ENCODE data around the gene STK17A.
"Not testable (repeated sequence)": the region's sequence is repeated elsewhere in the genome, so short reads cannot be mapped to it uniquely, and the experiment has no call there.

Gene STK17A

DNA sequence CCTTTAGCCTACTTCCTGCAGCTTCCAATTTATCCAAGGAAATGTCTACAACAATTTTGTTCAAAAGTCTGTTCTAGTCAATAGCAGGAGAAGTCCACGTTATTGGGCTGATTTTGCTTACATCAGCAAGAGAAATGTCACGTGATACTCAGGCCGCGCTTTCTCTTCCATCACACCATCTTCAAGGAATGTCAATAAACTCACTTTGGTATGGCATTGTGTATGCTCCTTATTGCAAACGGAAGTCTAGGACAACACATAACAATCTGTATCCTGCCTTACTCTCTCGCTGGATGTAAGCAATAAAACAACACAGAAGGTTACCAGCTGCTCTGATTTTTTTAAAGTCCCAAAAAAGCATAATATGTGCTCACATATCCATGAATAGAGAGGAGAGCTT is 17.1 kb upstream of the STK17A start:
- TF ChIP-seq CTCF (IDR thresholded peaks at IDR 0.05; ENCODE audit: low read depth, low read length, missing control alignments) = no peak
- peak; percentile 88 for DNase-seq (ENCODE audit: extremely low read depth, low read depth)
- H3K4me3 ChIP-seq (replicated peaks; ENCODE audit: low read depth, low read length) = no peak overlapping the region

DNA sequence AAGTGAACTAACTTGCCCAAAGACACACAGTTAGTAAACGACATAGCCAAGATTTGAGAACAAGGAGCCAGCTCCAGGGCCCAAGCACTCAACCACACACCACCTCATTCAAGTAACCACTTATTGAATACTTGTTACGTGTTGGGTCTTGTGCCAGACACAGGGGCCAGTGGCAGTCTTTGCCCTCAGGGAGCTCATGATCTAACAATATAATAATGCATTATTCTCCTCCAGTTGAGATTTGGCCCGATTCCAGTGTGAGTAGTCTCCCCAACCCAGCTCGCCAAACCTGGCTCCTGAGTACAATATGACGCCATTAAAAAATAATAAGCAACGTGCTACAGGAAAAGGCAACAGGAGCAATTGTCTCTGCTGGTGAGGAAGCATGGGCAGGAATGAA is 14.4 kb upstream of the STK17A start:
- no peak overlapping the region for H3K4me3 ChIP-seq (replicated peaks; ENCODE audit: low read depth, low read length)
- TF ChIP-seq CTCF (IDR thresholded peaks at IDR 0.05; ENCODE audit: low read depth, low read length, missing control alignments) = no peak
- no peak for DNase-seq (ENCODE audit: extremely low read depth, low read depth)

GRCh38 chr7:43569424-43569823 is 13.5 kb upstream of the STK17A start:
- peak; percentile 67 for DNase-seq (ENCODE audit: extremely low read depth, low read depth)

DNA sequence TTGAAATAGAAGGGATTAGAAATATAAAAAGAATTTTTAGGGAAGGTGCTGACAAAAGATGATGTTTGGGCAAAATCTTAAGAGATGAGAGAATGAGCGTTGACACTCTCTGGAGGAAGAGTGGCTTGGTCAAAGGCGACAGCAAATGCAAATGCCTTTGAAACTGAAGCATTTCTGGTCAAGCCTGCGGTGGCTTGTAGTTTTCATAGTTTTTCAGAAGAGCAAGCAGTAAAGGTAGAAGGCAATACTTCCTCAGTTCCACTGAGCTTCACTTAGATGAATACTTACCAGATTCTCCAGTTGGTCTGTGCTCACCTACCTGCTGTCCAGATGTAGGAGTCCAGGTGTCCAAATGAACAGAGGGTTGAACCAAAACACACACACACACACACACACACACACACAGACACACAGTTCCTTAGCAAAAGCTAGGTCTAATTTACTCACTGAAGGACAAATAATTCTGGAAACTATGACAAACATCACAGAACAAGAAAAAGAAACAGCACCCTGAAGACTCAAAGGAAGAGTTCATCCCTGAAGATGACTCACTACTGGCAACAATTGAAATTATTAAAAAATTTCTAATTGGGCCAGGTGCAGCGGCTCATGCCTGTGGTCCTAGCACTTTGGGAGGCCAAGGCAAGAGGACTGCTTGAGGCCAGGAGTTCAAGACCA is 12.1 kb upstream of the STK17A start:
- no peak for DNase-seq (ENCODE audit: extremely low read depth, low read depth)
- no peak overlapping the region for H3K4me3 ChIP-seq (replicated peaks; ENCODE audit: low read depth, low read length)
- no peak for TF ChIP-seq CTCF (IDR thresholded peaks at IDR 0.05; ENCODE audit: low read depth, low read length, missing control alignments)

More at GRCh38 chr7:43569424-43569823, 13.5 kb upstream of the STK17A start:
- no peak overlapping the region for H3K4me3 ChIP-seq (replicated peaks; ENCODE audit: low read depth, low read length)
- no peak for TF ChIP-seq CTCF (IDR thresholded peaks at IDR 0.05; ENCODE audit: low read depth, low read length, missing control alignments)

GRCh38 chr7:43572516-43573049 is 10.3 kb upstream of the STK17A start:
- no peak for TF ChIP-seq CTCF (IDR thresholded peaks at IDR 0.05; ENCODE audit: low read depth, low read length, missing control alignments)
- no peak overlapping the region for H3K4me3 ChIP-seq (replicated peaks; ENCODE audit: low read depth, low read length)
- peak; percentile 92 for DNase-seq (ENCODE audit: extremely low read depth, low read depth)

DNA sequence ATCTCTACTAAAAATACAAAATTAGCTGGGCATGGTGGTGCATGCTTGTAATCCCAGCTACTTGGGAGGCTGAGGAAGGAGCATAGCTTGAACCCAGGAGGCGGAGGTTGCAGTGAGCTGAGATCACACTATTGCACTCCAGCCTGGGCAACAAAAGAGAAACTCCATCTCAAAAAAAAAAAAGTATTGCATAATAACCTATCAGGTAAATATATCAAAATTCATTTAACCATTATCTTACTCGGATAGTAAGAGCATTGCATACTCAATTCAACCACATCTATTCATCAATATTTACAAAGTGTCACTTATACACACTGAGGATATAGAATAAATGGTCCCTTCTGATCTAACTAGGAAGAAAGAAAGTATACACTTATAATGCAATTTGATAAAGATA is 9.1 kb upstream of the STK17A start:
- not testable (repeated sequence) for DNase-seq (ENCODE audit: extremely low read depth, low read depth); H3K4me3 ChIP-seq (replicated peaks; ENCODE audit: low read depth, low read length)

DNA sequence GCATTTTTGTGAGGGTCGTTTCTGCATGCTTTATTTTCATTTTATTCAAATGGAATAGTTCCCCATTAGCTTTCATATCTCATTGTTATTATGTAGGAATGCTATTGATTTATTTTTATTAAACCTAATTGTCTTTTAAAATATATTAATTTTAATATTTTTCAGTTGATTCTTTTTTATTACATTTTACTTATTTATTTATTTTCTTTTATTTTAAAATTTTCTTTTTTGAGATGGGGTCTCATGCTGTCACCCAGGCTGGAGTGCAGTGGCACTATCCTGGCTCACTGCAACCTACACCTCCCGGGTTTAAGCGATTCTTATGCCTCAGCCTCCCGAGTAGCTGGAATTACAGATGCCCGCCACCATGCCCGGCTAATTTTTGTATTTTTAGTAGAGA is 7.4 kb upstream of the STK17A start:
- H3K4me3 ChIP-seq (replicated peaks; ENCODE audit: low read depth, low read length) = no peak overlapping the region
- DNase-seq (ENCODE audit: extremely low read depth, low read depth) = no peak
- TF ChIP-seq CTCF (IDR thresholded peaks at IDR 0.05; ENCODE audit: low read depth, low read length, missing control alignments) = no peak
